ENCODE measurements around the gene DUSP22.

Gene DUSP22

GRCh38 chr6:305371-306206, 13.3 kb downstream of the DUSP22 start:
- no peak overlapping the region for H3K27ac ChIP-seq
- no peaks in the 10 kb centered on the region for H3K4me1 ChIP-seq
- no peak overlapping the region for H3K9ac ChIP-seq

GRCh38 chr6:306641-307061, 14.4 kb downstream of the DUSP22 start:
- no peaks in the 10 kb centered on the region for H3K4me1 ChIP-seq
- no peak overlapping the region for H3K27ac ChIP-seq
- H3K4me3 ChIP-seq (ENCODE audit: low read depth, low read length), result no peak overlapping the region

More at GRCh38 chr6:305371-306206, 13.3 kb downstream of the DUSP22 start:
- TF ChIP-seq CTCF (IDR thresholded peaks at IDR 0.05), result no peak
- no peaks in the 10 kb centered on the region for H3K9me3 ChIP-seq (ENCODE audit: control insufficient read depth, low read length)
- H2AFZ ChIP-seq, result no peak overlapping the region
- H3K4me3 ChIP-seq (ENCODE audit: low read depth, low read length), result no peak overlapping the region
- H3K27me3 ChIP-seq (ENCODE audit: control insufficient read depth, insufficient read depth, low read length), result no peaks in the 10 kb centered on the region
- peaks cover 6% of the 10 kb centered on the region for H3K79me2 ChIP-seq
- H3K36me3 ChIP-seq (ENCODE audit: control insufficient read depth, insufficient read depth, low read length), result no peaks in the 10 kb centered on the region
- no peak overlapping the region for H3K4me2 ChIP-seq (ENCODE audit: low read length)

DNA sequence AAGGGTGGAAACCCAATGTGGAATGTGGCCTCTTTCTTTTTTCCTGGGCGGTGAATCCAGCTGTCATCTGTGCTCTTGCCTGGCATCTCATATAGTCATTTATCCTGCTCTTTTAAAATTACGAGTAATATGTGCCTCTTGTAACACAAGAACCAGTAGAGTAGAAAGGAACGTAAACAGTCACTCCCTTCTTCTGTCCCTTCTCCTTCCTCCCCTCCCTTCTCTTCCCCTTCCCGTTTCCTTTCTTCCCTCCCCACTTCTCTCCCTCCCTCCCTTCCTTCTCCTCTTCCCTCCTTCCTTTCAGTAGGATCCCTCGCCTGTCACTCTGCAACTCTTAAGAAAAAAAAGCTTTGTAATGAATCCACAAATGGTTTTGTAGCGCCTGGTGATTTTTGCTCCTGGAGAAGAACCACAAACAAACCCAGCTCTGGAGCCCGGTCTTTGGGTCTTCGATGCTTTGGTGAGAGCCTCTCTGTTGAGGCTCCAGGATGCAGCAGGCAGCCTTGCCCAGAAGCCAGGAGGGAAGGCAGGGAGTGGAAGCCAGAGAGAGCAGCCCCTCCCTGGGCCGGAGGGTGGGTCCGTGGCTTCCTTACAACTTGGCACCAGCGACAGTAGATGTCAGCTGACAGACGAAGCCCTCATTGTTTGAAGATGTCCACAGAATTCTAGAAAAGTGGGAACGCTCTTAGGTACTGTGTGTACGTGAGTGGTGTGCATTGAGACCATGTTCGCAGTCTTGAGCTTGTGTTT, 15.0 kb downstream of the DUSP22 start:
- Histone ChIP-seq H3K4me1 (no peaks in the 10 kb centered on the region), H3K27ac (no peak overlapping the region), H2AFZ (no peak overlapping the region), H3K4me3 (ENCODE audit: low read depth, low read length) (no peak overlapping the region), H3K79me2 (peaks cover 3% of the 10 kb centered on the region), H3K4me2 (ENCODE audit: low read length) (no peak overlapping the region), H3K36me3 (ENCODE audit: control insufficient read depth, insufficient read depth, low read length) (no peaks in the 10 kb centered on the region), H3K9me3 (ENCODE audit: control insufficient read depth, low read length) (no peaks in the 10 kb centered on the region), H3K27me3 (ENCODE audit: control insufficient read depth, insufficient read depth, low read length) (no peaks in the 10 kb centered on the region), H3K9ac (no peak overlapping the region)
- TF ChIP-seq CTCF (IDR thresholded peaks at IDR 0.05), result no peak

More at GRCh38 chr6:306641-307061, 14.4 kb downstream of the DUSP22 start:
- no peak overlapping the region for H3K9ac ChIP-seq
- no peak overlapping the region for H2AFZ ChIP-seq
- H3K4me2 ChIP-seq (ENCODE audit: low read length), result no peak overlapping the region
- H3K9me3 ChIP-seq (ENCODE audit: control insufficient read depth, low read length), result no peaks in the 10 kb centered on the region
- no peaks in the 10 kb centered on the region for H3K36me3 ChIP-seq (ENCODE audit: control insufficient read depth, insufficient read depth, low read length)
- H3K27me3 ChIP-seq (ENCODE audit: control insufficient read depth, insufficient read depth, low read length), result no peaks in the 10 kb centered on the region
- H3K79me2 ChIP-seq, result peaks cover 3% of the 10 kb centered on the region
- no peak for TF ChIP-seq CTCF (IDR thresholded peaks at IDR 0.05)

DNA sequence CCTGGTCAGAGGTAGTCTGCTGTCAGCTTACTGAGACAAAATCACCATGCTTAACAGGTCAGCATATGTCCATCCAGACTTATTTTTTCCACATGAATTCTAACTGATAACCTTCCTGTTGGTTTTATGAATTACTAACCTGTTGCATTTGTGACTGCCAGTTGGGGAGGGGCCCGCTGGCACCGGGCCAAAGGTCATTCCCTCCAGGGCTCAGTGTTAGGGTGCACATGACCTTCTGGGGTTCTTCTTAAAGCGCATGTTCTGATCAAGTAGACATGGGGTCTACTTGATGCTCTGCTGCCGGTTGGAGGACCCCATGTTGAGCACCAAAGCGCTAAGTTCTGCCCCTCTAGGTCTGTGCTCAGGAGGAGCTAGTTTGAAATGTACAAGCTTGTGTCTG, 15.6 kb downstream of the DUSP22 start:
- Histone ChIP-seq H3K27ac (no peak overlapping the region), H3K79me2 (no peaks in the 10 kb centered on the region), H2AFZ (no peak overlapping the region), H3K4me2 (ENCODE audit: low read length) (no peak overlapping the region), H3K4me3 (ENCODE audit: low read depth, low read length) (no peak overlapping the region), H3K36me3 (ENCODE audit: control insufficient read depth, insufficient read depth, low read length) (no peaks in the 10 kb centered on the region), H3K27me3 (ENCODE audit: control insufficient read depth, insufficient read depth, low read length) (no peaks in the 10 kb centered on the region), H3K4me1 (no peaks in the 10 kb centered on the region), H3K9ac (no peak overlapping the region), H3K9me3 (ENCODE audit: control insufficient read depth, low read length) (no peaks in the 10 kb centered on the region)
- no peak for TF ChIP-seq CTCF (IDR thresholded peaks at IDR 0.05)
